Neural cell (in vitro differentiated cells): ENCODE results near the gene ADAD1. TPM values are rescaled to one million over a fixed set of nuclear protein-coding genes. Genes with fewer than 3 reads are reported as not detected.

ENCODE experiments used
- H2AFZ ChIP-seq: fragments of 200-600, 300-800 bp; sonication (generic), shearing (Covaris generic); 2 replicates; pipeline ENCODE4 v1.6.0; 2014; ENCODE audit warnings: low read depth, mild to moderate bottlenecking, antibody characterized with exemption, low read length, moderate library complexity
- H3F3A ChIP-seq: fragments of 200-600 bp; shearing (Covaris generic); 2 replicates; pipeline ENCODE4 v1.6.1; 2016; ENCODE audit warnings: mild to moderate bottlenecking, moderate library complexity, mixed read lengths, antibody characterized with exemption, low read length; ENCODE audit not compliant: insufficient read depth, poor library complexity, severe bottlenecking
- H3K27ac ChIP-seq: fragments of 200-600, 300-800 bp; sonication (generic), shearing (Covaris generic); 2 replicates; pipeline ENCODE4 v1.5.1; 2014; ENCODE audit warnings: mild to moderate bottlenecking, low read length, moderate library complexity
- H3K27me3 ChIP-seq: fragments of 300-800, 200-600 bp; sonication (generic), shearing (Covaris generic); 2 replicates; pipeline ENCODE4 v1.6.0; 2014; ENCODE audit warnings: mild to moderate bottlenecking, low read depth, low read length, moderate library complexity; ENCODE audit not compliant: insufficient read depth
- H3K36me3 ChIP-seq: fragments of 300-800, 200-600 bp; sonication (generic), shearing (Covaris generic); 2 replicates; pipeline ENCODE4 v1.5.1; 2014; ENCODE audit warnings: mild to moderate bottlenecking, antibody characterized with exemption, low read length, moderate library complexity; ENCODE audit not compliant: insufficient read depth
- H3K4me2 ChIP-seq: fragments of 300-800, 200-600 bp; sonication (generic), shearing (Covaris generic); 2 replicates; pipeline ENCODE4 v1.6.0; 2014; ENCODE audit warnings: mild to moderate bottlenecking, low read length
- H3K4me3 ChIP-seq: fragments of 300-800, 200-600 bp; sonication (generic), shearing (Covaris generic); 2 replicates; pipeline ENCODE4 v1.5.1; 2014; ENCODE audit warnings: mild to moderate bottlenecking, low read length, moderate library complexity
- H3K79me2 ChIP-seq: fragments of 200-600 bp; shearing (Covaris generic); replicated peaks from 2 replicates; pipeline ENCODE4 v1.6.0; 2014; ENCODE audit warnings: mild to moderate bottlenecking, low read length, moderate library complexity; ENCODE audit not compliant: insufficient read depth
- H3K9ac ChIP-seq: fragments of 300-800, 200-600 bp; sonication (generic), shearing (Covaris generic); 2 replicates; pipeline ENCODE4 v1.6.1; 2016; ENCODE audit warnings: mild to moderate bottlenecking, low read length, mixed read lengths
- H3K9me2 ChIP-seq: fragments of 200-600 bp; shearing (Covaris generic); 2 replicates; pipeline ENCODE4 v1.6.1; 2016; ENCODE audit warnings: mild to moderate bottlenecking, low read length, mixed read lengths; ENCODE audit not compliant: insufficient read depth
- H3K9me3 ChIP-seq: fragments of 200-600, 300-800 bp; sonication (generic), shearing (Covaris generic); 2 replicates; pipeline ENCODE4 v1.6.1; 2016; ENCODE audit warnings: mild to moderate bottlenecking, mixed run types, low read length, moderate library complexity, mixed read lengths
- H4K20me1 ChIP-seq: fragments of 200-600 bp; shearing (Covaris generic); 2 replicates; pipeline ENCODE4 v1.6.1; 2016; ENCODE audit warnings: mild to moderate bottlenecking, mixed run types; ENCODE audit not compliant: insufficient read depth
- EP300 ChIP-seq: fragments of 450-650 bp; conservative IDR thresholded peaks from 2 replicates; pipeline ENCODE4 v1.6.1; 2014; ENCODE audit warnings: antibody characterized with exemption, mild to moderate bottlenecking, moderate library complexity; ENCODE audit not compliant: poor library complexity, severe bottlenecking
- EZH2 ChIP-seq: fragments of 200-600, 300-800 bp; shearing (Covaris generic), sonication (generic); IDR thresholded peaks from 2 replicates; pipeline ENCODE4 v1.6.1; 2014; ENCODE audit warnings: antibody characterized with exemption, low read length, borderline replicate concordance, mild to moderate bottlenecking; ENCODE audit not compliant: insufficient read depth, poor library complexity, severe bottlenecking
- MXI1 ChIP-seq: fragments of 450-650 bp; conservative IDR thresholded peaks from 2 replicates; pipeline ENCODE4 v1.6.1; 2014; ENCODE audit warnings: antibody characterized with exemption, mild to moderate bottlenecking; ENCODE audit not compliant: poor library complexity, severe bottlenecking
- POLR2AphosphoS5 ChIP-seq: IDR thresholded peaks from 2 replicates; pipeline ENCODE4 v1.6.1; 2012
- RAD21 ChIP-seq: fragments of 450-650 bp; conservative IDR thresholded peaks from 2 replicates; pipeline ENCODE4 v1.6.1; 2014; ENCODE audit warnings: antibody characterized with exemption, mild to moderate bottlenecking, moderate library complexity
- SMC3 ChIP-seq: fragments of 450-650 bp; conservative IDR thresholded peaks from 2 replicates; pipeline ENCODE4 v1.6.1; 2014; ENCODE audit warnings: antibody characterized with exemption, mild to moderate bottlenecking, moderate library complexity; ENCODE audit not compliant: poor library complexity
- TAF1 ChIP-seq: IDR thresholded peaks from 2 replicates; pipeline ENCODE4 v1.6.1; 2012; ENCODE audit warnings: low read depth
- polyA plus RNA-seq: library from polyadenylated mRNA; depleted of rRNA; stranded (reverse); fragments of >200 nt; gene quantifications from 2 replicates; pipeline ENCODE4 v1.2.3, GENCODE V29; 2014
- TF ChIP-seq, protein P1 (sequence below): fragments of 450-650 bp; IDR thresholded peaks from 2 replicates; pipeline ENCODE4 v1.5.1; 2014; ENCODE audit warnings: antibody characterized with exemption, mild to moderate bottlenecking, moderate library complexity; ENCODE audit not compliant: poor library complexity, severe bottlenecking
- TF ChIP-seq, protein P2 (sequence below): IDR thresholded peaks from 2 replicates; pipeline ENCODE4 v1.6.1; 2012; ENCODE audit warnings: borderline replicate concordance

Gene ADAD1
- polyA plus RNA-seq, 1 donor from 2014 or later: not detected

DNA sequence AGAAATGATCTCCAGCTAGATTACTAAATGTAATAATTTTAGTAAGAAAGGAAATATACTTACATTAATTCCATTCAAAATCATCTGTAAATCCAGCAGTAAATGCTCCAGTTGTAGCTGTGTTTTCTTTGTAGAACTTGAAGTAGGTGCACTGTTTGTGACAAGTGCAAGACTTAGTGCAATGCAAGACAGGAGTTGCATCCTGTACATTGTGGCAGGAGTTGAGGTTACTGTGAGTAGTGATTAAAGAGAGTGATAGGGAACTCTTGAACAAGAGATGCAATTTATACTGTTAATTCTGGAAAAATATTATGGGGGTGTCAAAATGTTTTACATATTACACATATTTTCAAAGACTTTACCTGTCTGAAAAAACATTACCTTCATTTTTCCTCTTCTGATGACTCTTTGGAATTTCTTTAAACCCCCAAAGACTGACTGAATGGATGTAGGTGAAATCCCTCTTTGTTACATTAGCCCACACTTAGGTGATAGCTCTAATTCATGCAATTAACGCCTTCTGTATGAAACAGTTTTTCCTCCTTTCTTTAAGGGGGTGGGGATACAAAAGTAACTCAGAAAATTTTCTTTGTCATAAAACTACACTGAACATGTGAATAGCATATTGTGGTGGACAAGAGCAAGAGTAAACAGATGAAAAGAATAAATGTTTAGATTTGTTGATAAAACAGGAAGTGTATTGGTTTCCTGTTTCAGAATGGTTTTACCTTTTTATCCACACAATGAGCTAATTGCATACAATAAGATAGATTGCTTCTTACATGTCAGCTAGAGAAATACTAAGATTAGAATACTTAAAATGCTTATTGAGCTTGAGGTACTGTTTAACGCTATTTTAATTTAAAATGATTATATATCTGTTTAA is 77.7 kb downstream of the ADAD1 start, which contains the start of gene IL2:
TSS of gene IL2 (minus strand) at position 495 of the 886 bp plus-strand sequence. CDS start at position 210, 285 bp downstream.
- H3K4me2 ChIP-seq: no peak within 1 kb of the TSS
- no peak within 1 kb of the TSS for H2AFZ ChIP-seq
- H3K36me3 ChIP-seq: no peaks in the 10 kb centered on the region
- TF ChIP-seq EZH2: no peak
- TF ChIP-seq TAF1: no peak
- no peak for TF ChIP-seq RAD21
- TF ChIP-seq SMC3: no peak
- no peak for TF ChIP-seq EP300
- TF ChIP-seq POLR2AphosphoS5: no peak
- TF ChIP-seq, protein P1, sequence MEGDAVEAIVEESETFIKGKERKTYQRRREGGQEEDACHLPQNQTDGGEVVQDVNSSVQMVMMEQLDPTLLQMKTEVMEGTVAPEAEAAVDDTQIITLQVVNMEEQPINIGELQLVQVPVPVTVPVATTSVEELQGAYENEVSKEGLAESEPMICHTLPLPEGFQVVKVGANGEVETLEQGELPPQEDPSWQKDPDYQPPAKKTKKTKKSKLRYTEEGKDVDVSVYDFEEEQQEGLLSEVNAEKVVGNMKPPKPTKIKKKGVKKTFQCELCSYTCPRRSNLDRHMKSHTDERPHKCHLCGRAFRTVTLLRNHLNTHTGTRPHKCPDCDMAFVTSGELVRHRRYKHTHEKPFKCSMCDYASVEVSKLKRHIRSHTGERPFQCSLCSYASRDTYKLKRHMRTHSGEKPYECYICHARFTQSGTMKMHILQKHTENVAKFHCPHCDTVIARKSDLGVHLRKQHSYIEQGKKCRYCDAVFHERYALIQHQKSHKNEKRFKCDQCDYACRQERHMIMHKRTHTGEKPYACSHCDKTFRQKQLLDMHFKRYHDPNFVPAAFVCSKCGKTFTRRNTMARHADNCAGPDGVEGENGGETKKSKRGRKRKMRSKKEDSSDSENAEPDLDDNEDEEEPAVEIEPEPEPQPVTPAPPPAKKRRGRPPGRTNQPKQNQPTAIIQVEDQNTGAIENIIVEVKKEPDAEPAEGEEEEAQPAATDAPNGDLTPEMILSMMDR: no peak
- TF ChIP-seq, protein P2, sequence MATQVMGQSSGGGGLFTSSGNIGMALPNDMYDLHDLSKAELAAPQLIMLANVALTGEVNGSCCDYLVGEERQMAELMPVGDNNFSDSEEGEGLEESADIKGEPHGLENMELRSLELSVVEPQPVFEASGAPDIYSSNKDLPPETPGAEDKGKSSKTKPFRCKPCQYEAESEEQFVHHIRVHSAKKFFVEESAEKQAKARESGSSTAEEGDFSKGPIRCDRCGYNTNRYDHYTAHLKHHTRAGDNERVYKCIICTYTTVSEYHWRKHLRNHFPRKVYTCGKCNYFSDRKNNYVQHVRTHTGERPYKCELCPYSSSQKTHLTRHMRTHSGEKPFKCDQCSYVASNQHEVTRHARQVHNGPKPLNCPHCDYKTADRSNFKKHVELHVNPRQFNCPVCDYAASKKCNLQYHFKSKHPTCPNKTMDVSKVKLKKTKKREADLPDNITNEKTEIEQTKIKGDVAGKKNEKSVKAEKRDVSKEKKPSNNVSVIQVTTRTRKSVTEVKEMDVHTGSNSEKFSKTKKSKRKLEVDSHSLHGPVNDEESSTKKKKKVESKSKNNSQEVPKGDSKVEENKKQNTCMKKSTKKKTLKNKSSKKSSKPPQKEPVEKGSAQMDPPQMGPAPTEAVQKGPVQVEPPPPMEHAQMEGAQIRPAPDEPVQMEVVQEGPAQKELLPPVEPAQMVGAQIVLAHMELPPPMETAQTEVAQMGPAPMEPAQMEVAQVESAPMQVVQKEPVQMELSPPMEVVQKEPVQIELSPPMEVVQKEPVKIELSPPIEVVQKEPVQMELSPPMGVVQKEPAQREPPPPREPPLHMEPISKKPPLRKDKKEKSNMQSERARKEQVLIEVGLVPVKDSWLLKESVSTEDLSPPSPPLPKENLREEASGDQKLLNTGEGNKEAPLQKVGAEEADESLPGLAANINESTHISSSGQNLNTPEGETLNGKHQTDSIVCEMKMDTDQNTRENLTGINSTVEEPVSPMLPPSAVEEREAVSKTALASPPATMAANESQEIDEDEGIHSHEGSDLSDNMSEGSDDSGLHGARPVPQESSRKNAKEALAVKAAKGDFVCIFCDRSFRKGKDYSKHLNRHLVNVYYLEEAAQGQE: no peak
- TF ChIP-seq MXI1: no peak
- H3K27me3 ChIP-seq: no peaks in the 10 kb centered on the region
- H3F3A ChIP-seq: no peaks in the 10 kb centered on the region
- H3K9me2 ChIP-seq: no peaks in the 10 kb centered on the region
- no peaks in the 10 kb centered on the region for H3K79me2 ChIP-seq
- no peak within 1 kb of the TSS for H3K27ac ChIP-seq
- H3K4me3 ChIP-seq: no peak within 1 kb of the TSS
- no peaks in the 10 kb centered on the region for H4K20me1 ChIP-seq
- H3K9ac ChIP-seq: no peak within 1 kb of the TSS
- no peaks in the 10 kb centered on the region for H3K9me3 ChIP-seq

DNA sequence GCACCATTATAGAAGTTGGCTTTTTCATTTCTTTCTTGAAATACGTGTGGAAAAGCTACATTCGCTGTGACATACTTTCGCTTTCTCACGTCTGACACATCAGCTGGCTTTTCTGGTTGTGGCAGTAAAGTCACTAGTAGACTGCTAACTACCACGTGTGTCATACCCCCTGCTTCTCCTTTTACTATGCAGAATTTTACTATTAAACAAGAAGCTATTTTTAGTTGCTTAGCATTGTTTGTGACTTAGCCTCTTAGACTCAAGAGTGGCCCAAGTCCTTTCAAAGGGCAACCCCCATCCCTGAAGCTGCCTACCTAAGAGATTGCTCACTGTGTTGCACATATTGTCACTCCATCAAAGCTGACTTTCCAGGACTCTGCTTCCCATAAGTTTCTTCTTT is 79.8 kb downstream of the ADAD1 start:
- no peaks in the 10 kb centered on the region for H3K27me3 ChIP-seq
- H4K20me1 ChIP-seq: no peaks in the 10 kb centered on the region
- no peak overlapping the region for H3K4me3 ChIP-seq
- no peaks in the 10 kb centered on the region for H3K9me2 ChIP-seq
- TF ChIP-seq, protein P1: no peak
- TF ChIP-seq POLR2AphosphoS5 (no peak), EZH2 (no peak), MXI1 (no peak)
- TF ChIP-seq, protein P2: no peak
- no peak overlapping the region for H2AFZ ChIP-seq
- no peak overlapping the region for H3K4me2 ChIP-seq
- no peaks in the 10 kb centered on the region for H3F3A ChIP-seq
- no peak overlapping the region for H3K27ac ChIP-seq
- H3K9me3 ChIP-seq: no peaks in the 10 kb centered on the region
- no peaks in the 10 kb centered on the region for H3K36me3 ChIP-seq
- no peaks in the 10 kb centered on the region for H3K79me2 ChIP-seq
- H3K9ac ChIP-seq: no peak overlapping the region
